Endothelial cell of umbilical vein (primary cell): ENCODE measurements around the gene TNFSF10. TPM values are rescaled to one million over a fixed set of nuclear protein-coding genes. Genes with fewer than 3 reads are reported as not detected.
A peak's percentile ranks its signal among the peaks of the same experiment; 100 is the strongest.

Source experiments
- BruUV-seq: library from RNA; stranded (reverse); fragments of 400-500 nt; replicated peaks from 2 replicates; lab custom pipeline; 2021; lab: Mats Ljungman, UMichigan
- CTCF ChIA-PET: fragments of 300-600, 350-600 bp; sonication (Branson Sonifier 250); formaldehyde crosslinking; loops from one replicate; lab custom pipeline; 2021; ENCODE audit warnings: antibody characterized with exemption, inconsistent platforms; lab: Charles Lee
- POLR2A ChIA-PET: fragments of 300-600, 350-600 bp; sonication (Branson Sonifier 250); formaldehyde crosslinking; loops from one replicate; lab custom pipeline; 2021; ENCODE audit warnings: antibody characterized with exemption, inconsistent platforms; lab: Charles Lee
- DNase-seq: peaks from one replicate; pipeline ENCODE4 v3.0.0-alpha.2; 2011; ENCODE audit warnings: low read depth, low spot score
- FAIRE-seq: peaks from 2 replicates; lab custom pipeline; 2011; peaks lifted over from hg19 to GRCh38; lab: Jason Lieb, UNC
- H2AFZ ChIP-seq: 2 replicates; pipeline ENCODE4 v1.6.0; 2012; ENCODE audit warnings: low read depth, low read length, control low read depth, inconsistent platforms
- H3K27ac ChIP-seq: 2 replicates; pipeline ENCODE4 v1.5.1; 2011; ENCODE audit warnings: low read depth, mild to moderate bottlenecking, control low read depth, low read length, moderate library complexity; ENCODE audit not compliant: insufficient read depth
- H3K27me3 ChIP-seq, 2 experiments: 2 replicates each; pipeline versions ENCODE4 v1.6.0 to v1.6.1; 2011; ENCODE audit warnings: low read length in 2 of 2, mixed read lengths in 1 of 2; ENCODE audit not compliant: control insufficient read depth in 2 of 2, insufficient read depth in 2 of 2
- H3K36me3 ChIP-seq, 2 experiments: 2 replicates in 1 of 2; 3 replicates in 1 of 2; pipeline ENCODE4 v1.5.1; 2011; ENCODE audit warnings: low read length in 2 of 2, mild to moderate bottlenecking in 1 of 2, moderate library complexity in 1 of 2; ENCODE audit not compliant: control insufficient read depth in 2 of 2, insufficient read depth in 2 of 2; ENCODE audit errors: extremely low read depth in 1 of 2
- H3K4me1 ChIP-seq: 3 replicates; pipeline ENCODE4 v1.5.1; 2011; ENCODE audit warnings: mild to moderate bottlenecking, low read length; ENCODE audit not compliant: control insufficient read depth, insufficient read depth; ENCODE audit errors: extremely low read depth
- H3K4me2 ChIP-seq: 2 replicates; pipeline ENCODE4 v1.6.1; 2011; ENCODE audit warnings: low read length, control low read depth, mixed read lengths; ENCODE audit not compliant: insufficient read depth
- H3K4me3 ChIP-seq, 3 experiments: fragments of 200-600 bp in 1 of 3; sonication (generic), shearing (Covaris generic) in 1 of 3; replicated peaks in 1 of 3; 2 replicates each; pipeline ENCODE4 v1.5.1; 2011 to 2016; ENCODE audit warnings: control low read depth in 3 of 3, low read length in 3 of 3, mild to moderate bottlenecking in 2 of 3, inconsistent platforms in 1 of 3, low read depth in 1 of 3, moderate library complexity in 1 of 3; ENCODE audit not compliant: insufficient read depth in 1 of 3
- H3K79me2 ChIP-seq: 2 replicates; pipeline ENCODE4 v1.6.0; 2012; ENCODE audit warnings: low read length, inconsistent platforms; ENCODE audit not compliant: control insufficient read depth, insufficient read depth
- H3K9ac ChIP-seq: replicated peaks from 2 replicates; pipeline ENCODE3; 2011; ENCODE audit warnings: low read length, control low read depth; ENCODE audit not compliant: insufficient read depth; ENCODE audit errors: extremely low read depth
- H3K9me1 ChIP-seq: replicated peaks from 3 replicates; pipeline ENCODE4 v1.6.0; 2011; ENCODE audit warnings: mild to moderate bottlenecking, low read length; ENCODE audit not compliant: control insufficient read depth, insufficient read depth; ENCODE audit errors: extremely low read depth
- H3K9me3 ChIP-seq: replicated peaks from 2 replicates; pipeline ENCODE4 v1.5.1; 2012; ENCODE audit warnings: low read length, inconsistent platforms; ENCODE audit not compliant: control insufficient read depth, insufficient read depth
- H4K20me1 ChIP-seq: replicated peaks from 2 replicates; pipeline ENCODE3; 2011; ENCODE audit warnings: mild to moderate bottlenecking, low read length; ENCODE audit not compliant: control insufficient read depth, insufficient read depth; ENCODE audit errors: extremely low read depth
- EZH2 ChIP-seq: IDR thresholded peaks from 2 replicates; pipeline ENCODE4 v1.6.1; 2012; ENCODE audit warnings: borderline replicate concordance, low read depth, mild to moderate bottlenecking, moderate library complexity, low read length, inconsistent platforms; ENCODE audit not compliant: severe bottlenecking
- FOS ChIP-seq: IDR thresholded peaks from 2 replicates; pipeline ENCODE4 v1.6.1; 2011; ENCODE audit warnings: mild to moderate bottlenecking, low read length, moderate library complexity, borderline replicate concordance; ENCODE audit not compliant: insufficient read depth
- GATA2 ChIP-seq: IDR thresholded peaks from 2 replicates; pipeline ENCODE4 v1.7.0; 2011; ENCODE audit warnings: low read depth, mild to moderate bottlenecking, moderate library complexity, mixed read lengths, low read length; ENCODE audit not compliant: insufficient read length, insufficient read depth
- JUN ChIP-seq: IDR thresholded peaks from 2 replicates; pipeline ENCODE4 v1.6.1; 2011; ENCODE audit warnings: borderline replicate concordance, low read depth; ENCODE audit not compliant: insufficient read length, insufficient read depth
- MYC ChIP-seq: IDR thresholded peaks from one replicate; pipeline ENCODE4 v1.6.1; 2011; ENCODE audit warnings: mild to moderate bottlenecking, low read depth, low read length
- POLR2A ChIP-seq: IDR thresholded peaks from 2 replicates; pipeline ENCODE4 v1.6.1; 2012; ENCODE audit warnings: low read depth, mild to moderate bottlenecking, control low read depth, low read length
- POLR2AphosphoS5 ChIP-seq: IDR thresholded peaks from 2 replicates; pipeline ENCODE4 v1.6.1; 2012; ENCODE audit warnings: low read depth, mild to moderate bottlenecking, control low read depth, low read length, moderate library complexity; ENCODE audit not compliant: insufficient read depth
- dilution Hi-C: fragments of 300-500 bp; cut with MboI; formaldehyde crosslinking; loops from one replicate; pipeline ENCODE4 v1.15.0; 2019; ENCODE audit warnings: low sequenced_read_pairs; ENCODE audit not compliant: extremely low pct_ligation_motif_present
- intact Hi-C: fragments of 100-400 bp; cut with micrococcal nuclease; formaldehyde crosslinking; loops from one replicate; pipeline ENCODE4 v1.10.0; 2022
- polyA plus RNA-seq, 4 experiments: library from polyadenylated mRNA; depleted of rRNA in 3 of 4; stranded (reverse) in 3 of 4; unstranded in 1 of 4; fragments of >200 nt; gene quantifications; 2 replicates each; pipeline versions ENCODE4 v1.2.1 to v1.2.3, GENCODE V29; 2011 to 2012; ENCODE audit warnings: missing spikeins in 1 of 4
- total RNA-seq: library from RNA; stranded (reverse); gene quantifications from 2 replicates; pipeline ENCODE4 v1.2.3, GENCODE V29; 2021
- TF ChIP-seq, protein P1 (sequence below), 2 donors: IDR thresholded peaks; 1 replicate in 1 of 2; 2 replicates in 1 of 2; pipeline ENCODE4 v1.5.1; 2011; ENCODE audit warnings: low read length in 2 of 2, mild to moderate bottlenecking in 2 of 2, moderate library complexity in 2 of 2, control low read depth in 1 of 2, inconsistent platforms in 1 of 2, low read depth in 1 of 2; ENCODE audit not compliant: insufficient read depth in 1 of 2; ENCODE audit errors: extremely low read depth in 1 of 2
- TF ChIP-seq, protein P2 (sequence below): IDR thresholded peaks from 2 replicates; pipeline ENCODE4 v1.6.1; 2011; ENCODE audit not compliant: insufficient read depth, insufficient read length

The TNFSF10 gene
- total and polyA plus RNA-seq, 2 donors (not counting 3 experiments of a cell fraction or from before 2014, with no cell fraction given), result 31.2 to 55.0 TPM

DNA sequence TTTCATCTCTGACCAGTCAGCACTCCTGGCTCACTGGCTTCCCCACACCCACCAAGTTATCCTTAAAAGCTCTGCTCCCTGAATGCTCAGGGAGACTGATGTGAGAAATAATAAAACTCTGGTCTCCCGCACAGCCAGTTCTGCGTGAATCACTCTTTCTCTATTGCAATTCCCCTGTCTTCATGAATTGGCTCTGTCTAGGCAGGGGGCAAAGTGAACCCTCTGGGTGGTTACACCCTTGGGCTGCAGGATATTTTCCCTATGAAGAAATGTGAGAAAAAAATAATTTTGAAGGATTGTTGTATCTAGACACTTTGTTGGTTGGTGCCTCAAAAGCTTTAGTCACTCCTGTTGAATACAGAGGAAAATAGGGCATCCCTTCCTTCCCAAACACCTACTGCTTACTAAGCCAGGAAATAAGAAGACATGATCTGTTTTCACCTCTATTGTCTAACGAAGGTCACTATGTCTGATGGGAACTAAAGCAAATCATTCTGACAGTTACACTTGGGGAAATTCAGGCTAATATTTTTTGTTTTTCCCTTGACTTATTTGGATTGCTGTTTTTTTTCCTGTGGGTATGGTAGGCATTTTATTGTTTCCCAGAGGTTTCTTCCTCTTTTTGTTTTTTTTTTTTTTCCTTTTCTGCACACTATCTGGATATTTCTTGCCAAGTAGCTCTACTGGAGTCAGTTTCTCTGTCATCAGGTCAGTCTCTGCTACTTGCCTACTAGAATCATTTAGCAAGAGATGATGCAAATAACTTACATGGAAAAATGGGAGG is 15.3 kb upstream of the TNFSF10 start:
- ChIA-PET POLR2A (no interaction called here), CTCF (interaction anchor here (0.6 to 1.3 kb wide), 6 partner anchors 53 to 85 kb away, joined by 3 to 5 read pairs (median 3); no protein-coding TSS in a partner anchor)
- H3K9me3 ChIP-seq, result no peaks in the 10 kb centered on the region
- no peaks in the 10 kb centered on the region for H3K79me2 ChIP-seq
- no peak overlapping the region for H2AFZ ChIP-seq
- no peak for TF ChIP-seq FOS
- TF ChIP-seq JUN, result no peak
- no peak for TF ChIP-seq EZH2
- TF ChIP-seq GATA2, result no peak
- TF ChIP-seq, protein P1, sequence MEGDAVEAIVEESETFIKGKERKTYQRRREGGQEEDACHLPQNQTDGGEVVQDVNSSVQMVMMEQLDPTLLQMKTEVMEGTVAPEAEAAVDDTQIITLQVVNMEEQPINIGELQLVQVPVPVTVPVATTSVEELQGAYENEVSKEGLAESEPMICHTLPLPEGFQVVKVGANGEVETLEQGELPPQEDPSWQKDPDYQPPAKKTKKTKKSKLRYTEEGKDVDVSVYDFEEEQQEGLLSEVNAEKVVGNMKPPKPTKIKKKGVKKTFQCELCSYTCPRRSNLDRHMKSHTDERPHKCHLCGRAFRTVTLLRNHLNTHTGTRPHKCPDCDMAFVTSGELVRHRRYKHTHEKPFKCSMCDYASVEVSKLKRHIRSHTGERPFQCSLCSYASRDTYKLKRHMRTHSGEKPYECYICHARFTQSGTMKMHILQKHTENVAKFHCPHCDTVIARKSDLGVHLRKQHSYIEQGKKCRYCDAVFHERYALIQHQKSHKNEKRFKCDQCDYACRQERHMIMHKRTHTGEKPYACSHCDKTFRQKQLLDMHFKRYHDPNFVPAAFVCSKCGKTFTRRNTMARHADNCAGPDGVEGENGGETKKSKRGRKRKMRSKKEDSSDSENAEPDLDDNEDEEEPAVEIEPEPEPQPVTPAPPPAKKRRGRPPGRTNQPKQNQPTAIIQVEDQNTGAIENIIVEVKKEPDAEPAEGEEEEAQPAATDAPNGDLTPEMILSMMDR (IDR thresholded peaks at IDR 0.05; ENCODE audit: extremely low read depth in 1 of 2, insufficient read depth in 1 of 2, low read depth in 1 of 2, low read length in 2 of 2), result no peak
- TF ChIP-seq MYC, result no peak
- TF ChIP-seq, protein P2, sequence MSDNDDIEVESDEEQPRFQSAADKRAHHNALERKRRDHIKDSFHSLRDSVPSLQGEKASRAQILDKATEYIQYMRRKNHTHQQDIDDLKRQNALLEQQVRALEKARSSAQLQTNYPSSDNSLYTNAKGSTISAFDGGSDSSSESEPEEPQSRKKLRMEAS, result no peak
- no peak for TF ChIP-seq POLR2AphosphoS5
- TF ChIP-seq POLR2A, result no peak
- BruUV-seq, result no TSS peak
- no peak overlapping the region for H3K9ac ChIP-seq
- no peaks in the 10 kb centered on the region for H3K36me3 ChIP-seq
- H3K4me2 ChIP-seq, result no peak overlapping the region
- H4K20me1 ChIP-seq, result no peaks in the 10 kb centered on the region
- no peak overlapping the region for H3K27ac ChIP-seq
- intact Hi-C loops, result loop anchor here (2.0 kb wide), 1 partner anchor 16 kb away; the partner anchor contains the start of gene TNFSF10
- FAIRE-seq (peak; percentile 69), DNase-seq (peak; percentile 71)
- H3K27me3 ChIP-seq, result no peaks in the 10 kb centered on the region
- H3K4me1 ChIP-seq, result peaks cover 14% of the 10 kb centered on the region
- H3K4me3 ChIP-seq, result no peak overlapping the region
- H3K9me1 ChIP-seq, result no peaks in the 10 kb centered on the region
- dilution Hi-C loops, result no loop called here
